Measurements from ENCODE around the gene RAB17.

DNA sequence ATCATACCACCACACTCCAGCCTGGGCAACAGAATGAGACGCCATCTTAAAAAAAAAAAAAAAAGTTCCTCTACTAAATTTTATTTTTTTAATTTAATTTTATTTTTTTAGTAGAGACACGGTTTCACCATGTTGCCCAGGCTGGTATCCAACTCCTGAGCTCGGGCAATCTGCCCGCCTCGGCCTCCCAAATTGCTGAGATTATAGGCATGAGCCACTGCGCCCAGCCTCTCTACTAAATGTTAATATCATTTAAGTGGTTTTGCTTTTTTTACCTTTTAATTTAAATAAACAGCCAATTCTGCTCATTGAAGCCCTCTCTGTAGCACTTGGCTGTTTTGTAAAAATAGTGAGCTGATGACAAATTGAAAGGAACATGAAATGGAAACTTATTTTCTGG lies 9.2 kb downstream of the RAB17 start:
- TF ChIP-seq SIN3A (IDR thresholded peaks at IDR 0.05; ENCODE audit: borderline replicate concordance, insufficient read depth, low read length) (no peak), TAF1 (IDR thresholded peaks at IDR 0.05; ENCODE audit: borderline replicate concordance, insufficient read depth, low read length) (no peak)
- TF ChIP-seq, protein P1, sequence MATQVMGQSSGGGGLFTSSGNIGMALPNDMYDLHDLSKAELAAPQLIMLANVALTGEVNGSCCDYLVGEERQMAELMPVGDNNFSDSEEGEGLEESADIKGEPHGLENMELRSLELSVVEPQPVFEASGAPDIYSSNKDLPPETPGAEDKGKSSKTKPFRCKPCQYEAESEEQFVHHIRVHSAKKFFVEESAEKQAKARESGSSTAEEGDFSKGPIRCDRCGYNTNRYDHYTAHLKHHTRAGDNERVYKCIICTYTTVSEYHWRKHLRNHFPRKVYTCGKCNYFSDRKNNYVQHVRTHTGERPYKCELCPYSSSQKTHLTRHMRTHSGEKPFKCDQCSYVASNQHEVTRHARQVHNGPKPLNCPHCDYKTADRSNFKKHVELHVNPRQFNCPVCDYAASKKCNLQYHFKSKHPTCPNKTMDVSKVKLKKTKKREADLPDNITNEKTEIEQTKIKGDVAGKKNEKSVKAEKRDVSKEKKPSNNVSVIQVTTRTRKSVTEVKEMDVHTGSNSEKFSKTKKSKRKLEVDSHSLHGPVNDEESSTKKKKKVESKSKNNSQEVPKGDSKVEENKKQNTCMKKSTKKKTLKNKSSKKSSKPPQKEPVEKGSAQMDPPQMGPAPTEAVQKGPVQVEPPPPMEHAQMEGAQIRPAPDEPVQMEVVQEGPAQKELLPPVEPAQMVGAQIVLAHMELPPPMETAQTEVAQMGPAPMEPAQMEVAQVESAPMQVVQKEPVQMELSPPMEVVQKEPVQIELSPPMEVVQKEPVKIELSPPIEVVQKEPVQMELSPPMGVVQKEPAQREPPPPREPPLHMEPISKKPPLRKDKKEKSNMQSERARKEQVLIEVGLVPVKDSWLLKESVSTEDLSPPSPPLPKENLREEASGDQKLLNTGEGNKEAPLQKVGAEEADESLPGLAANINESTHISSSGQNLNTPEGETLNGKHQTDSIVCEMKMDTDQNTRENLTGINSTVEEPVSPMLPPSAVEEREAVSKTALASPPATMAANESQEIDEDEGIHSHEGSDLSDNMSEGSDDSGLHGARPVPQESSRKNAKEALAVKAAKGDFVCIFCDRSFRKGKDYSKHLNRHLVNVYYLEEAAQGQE (IDR thresholded peaks at IDR 0.05; ENCODE audit: insufficient read depth in 1 of 2, low read depth in 2 of 2, low read length in 2 of 2) = no peak
